Measurements from ENCODE around the gene SOX4.

The SOX4 gene

DNA sequence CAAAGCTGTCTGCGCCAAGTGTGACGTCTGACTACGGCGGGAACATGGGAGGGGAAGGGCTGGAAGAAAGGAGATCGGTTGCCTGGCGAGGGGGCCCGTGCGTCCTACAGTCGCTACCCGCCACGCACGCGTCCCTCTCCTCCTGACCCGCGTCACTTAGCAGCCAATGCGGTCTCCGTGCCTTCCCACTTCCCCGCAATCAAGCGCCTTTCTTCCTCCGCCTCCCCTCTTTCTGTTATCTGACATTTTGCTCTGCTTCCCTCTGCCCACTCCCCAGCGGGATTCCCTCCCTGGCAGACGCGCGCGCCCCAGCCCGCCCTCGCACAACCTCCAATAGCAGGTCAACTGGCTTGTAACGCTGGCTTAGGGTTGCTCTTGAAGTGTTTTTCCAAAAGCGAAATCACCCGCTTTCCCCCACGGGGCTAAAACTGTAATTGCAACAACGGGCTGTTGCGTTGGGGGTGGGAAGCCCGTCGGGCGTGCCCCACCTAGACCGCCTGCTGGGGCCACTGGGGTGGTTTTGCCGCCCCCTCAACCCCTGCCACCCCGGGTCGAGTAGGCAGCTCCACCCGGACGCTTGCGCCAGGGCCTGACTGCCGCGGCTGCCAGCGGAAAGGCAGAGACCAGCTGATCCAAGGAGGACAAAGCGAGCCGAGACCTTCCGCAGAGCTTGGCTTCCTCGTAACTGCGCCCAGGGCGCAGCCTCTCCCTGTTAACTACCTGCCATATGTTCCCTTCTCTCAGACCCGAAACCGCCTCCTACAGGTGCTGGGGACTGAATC is 6.2 kb upstream of the SOX4 start:
- in situ Hi-C loops (cut with MboI; ENCODE audit: low sequenced_read_pairs, unreplicated experiment): loop anchor here (10.0 to 25.0 kb wide), 3 partner anchors 650 to 1023 kb away; no protein-coding TSS in a partner anchor
- TF ChIP-seq, protein P1, sequence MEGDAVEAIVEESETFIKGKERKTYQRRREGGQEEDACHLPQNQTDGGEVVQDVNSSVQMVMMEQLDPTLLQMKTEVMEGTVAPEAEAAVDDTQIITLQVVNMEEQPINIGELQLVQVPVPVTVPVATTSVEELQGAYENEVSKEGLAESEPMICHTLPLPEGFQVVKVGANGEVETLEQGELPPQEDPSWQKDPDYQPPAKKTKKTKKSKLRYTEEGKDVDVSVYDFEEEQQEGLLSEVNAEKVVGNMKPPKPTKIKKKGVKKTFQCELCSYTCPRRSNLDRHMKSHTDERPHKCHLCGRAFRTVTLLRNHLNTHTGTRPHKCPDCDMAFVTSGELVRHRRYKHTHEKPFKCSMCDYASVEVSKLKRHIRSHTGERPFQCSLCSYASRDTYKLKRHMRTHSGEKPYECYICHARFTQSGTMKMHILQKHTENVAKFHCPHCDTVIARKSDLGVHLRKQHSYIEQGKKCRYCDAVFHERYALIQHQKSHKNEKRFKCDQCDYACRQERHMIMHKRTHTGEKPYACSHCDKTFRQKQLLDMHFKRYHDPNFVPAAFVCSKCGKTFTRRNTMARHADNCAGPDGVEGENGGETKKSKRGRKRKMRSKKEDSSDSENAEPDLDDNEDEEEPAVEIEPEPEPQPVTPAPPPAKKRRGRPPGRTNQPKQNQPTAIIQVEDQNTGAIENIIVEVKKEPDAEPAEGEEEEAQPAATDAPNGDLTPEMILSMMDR (IDR thresholded peaks at IDR 0.05; ENCODE audit: borderline replicate concordance, control extremely low read depth, extremely low read depth, insufficient read depth, missing control alignments): no peak
- peak; percentile 34 for DNase-seq (ENCODE audit: low spot score)

DNA sequence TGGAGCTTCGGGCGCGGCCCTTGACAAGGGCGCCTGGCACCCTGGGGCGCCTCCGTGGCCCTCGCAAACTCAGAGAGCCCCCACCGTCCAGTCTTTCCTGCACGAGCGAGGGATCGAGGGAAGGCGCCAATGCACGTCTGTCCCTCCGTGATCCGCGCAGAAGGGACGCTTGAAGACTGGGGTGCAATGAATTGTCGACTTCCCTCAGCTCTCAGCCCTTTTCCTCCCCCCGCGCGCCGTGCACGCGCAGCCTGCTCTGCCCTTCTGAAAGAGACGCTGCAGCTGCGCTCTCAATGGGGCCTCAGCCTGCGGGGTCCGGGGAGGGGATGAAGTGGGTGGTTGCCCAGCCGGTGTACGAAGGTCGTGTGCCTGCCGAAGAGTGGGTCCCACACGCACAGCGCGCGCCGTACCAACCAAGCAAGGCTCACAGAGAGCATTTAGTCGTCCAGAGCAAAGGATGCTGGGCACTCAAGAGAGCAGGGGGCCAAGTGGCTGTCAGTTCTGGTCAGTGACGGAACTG is 5.5 kb upstream of the SOX4 start:
- in situ Hi-C loops (cut with MboI; ENCODE audit: low sequenced_read_pairs, unreplicated experiment): loop anchor here (10.0 to 25.0 kb wide), 3 partner anchors 651 to 1023 kb away; no protein-coding TSS in a partner anchor
- TF ChIP-seq, protein P1 (IDR thresholded peaks at IDR 0.05; ENCODE audit: borderline replicate concordance, control extremely low read depth, extremely low read depth, insufficient read depth, missing control alignments): no peak
- DNase-seq (ENCODE audit: low spot score): peak; percentile 61

DNA sequence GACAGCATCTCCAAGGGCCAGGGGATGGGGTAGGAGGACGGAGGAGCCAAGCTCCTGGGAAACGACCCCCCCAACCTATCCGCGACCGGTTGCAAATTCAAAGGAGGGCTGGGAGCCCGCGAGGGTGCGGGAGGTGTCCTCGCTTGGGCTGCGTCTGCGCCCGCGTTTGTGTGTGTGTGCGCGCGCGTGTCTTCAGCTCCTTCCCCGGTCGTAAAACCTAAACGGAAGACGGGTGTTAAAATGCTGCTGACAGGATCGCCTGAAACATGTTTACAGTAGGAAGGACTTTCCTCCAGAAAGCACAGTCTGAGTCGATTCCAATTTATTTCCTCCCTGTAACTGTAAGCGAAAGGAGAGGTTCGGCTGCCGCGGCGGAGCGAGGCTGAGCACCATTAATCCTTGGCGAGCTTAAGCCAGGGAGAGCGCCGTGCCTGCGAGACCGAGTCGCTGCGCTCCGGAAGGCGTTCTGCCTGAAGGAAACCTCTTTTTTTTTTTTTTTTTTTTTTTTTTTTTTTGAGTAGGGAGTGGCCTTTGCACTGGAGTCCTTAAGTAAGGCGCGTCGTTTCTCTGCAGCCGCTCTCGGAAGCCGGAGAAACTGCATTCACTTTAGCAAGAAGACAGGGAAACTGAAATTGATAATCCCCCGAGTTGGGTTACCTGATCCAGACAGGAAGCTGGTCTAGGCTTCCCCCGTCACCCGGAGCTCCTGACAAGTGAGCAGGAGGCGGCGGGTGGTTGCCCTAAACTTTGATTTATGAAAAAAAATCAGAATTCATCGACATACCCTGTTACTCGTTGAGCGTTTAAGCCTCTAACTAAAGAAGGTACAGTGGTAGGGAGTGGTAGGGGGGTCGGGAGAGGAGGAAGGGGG is 4.8 kb upstream of the SOX4 start:
- in situ Hi-C loops (cut with MboI; ENCODE audit: low sequenced_read_pairs, unreplicated experiment): loop anchor here (10.0 to 25.0 kb wide), 3 partner anchors 651 to 1024 kb away; no protein-coding TSS in a partner anchor
- TF ChIP-seq, protein P1 (IDR thresholded peaks at IDR 0.05; ENCODE audit: borderline replicate concordance, control extremely low read depth, extremely low read depth, insufficient read depth, missing control alignments): no peak
- DNase-seq (ENCODE audit: low spot score): peak; percentile 72

DNA sequence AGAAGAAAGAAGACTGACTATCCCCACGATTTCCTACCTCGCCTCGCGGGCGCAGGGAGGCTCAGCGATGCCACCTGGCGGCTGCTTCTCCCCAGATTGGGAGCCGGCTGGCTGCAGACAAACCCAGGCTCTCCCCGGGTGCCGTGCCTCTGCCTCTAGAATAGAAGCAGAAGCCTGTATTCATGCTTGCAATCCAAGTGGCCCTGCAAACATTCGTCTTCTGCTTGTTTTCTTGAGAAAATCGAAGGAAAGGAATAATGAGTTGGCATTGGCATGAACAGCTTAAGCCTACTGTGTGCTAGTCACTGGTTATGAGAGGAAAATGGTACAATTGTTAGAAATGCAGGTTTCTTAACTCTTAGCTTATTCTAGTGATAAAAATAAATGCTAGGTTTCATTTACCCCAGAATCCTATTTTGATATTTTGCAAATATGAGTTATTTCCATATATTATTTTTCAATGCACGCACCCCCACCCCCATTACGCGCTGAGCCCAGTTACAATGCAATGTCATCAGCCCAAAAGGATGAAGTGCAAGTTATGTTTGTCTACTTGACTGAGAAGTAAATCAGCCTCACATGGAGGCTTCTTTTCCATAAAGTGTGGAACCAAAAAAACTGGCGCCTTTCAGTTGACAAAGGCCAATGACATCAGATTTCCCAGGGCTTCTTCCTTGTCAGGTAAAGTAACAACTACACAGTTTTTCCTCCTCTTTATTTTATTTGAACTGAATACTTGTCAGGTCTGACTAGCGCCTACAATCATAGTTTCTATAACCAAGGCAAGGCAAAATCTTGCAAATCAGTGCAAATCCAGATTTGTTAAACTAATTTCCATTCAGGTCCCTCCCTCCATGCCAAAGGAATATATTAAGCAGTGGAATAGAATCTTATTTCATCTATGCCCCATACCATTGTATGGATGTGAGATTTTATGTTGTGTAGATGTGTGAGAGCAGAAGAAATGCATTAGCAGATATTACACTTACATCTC is 3.9 kb upstream of the SOX4 start:
- peak; percentile 81 for DNase-seq (ENCODE audit: low spot score)
- TF ChIP-seq, protein P1 (IDR thresholded peaks at IDR 0.05; ENCODE audit: borderline replicate concordance, control extremely low read depth, extremely low read depth, insufficient read depth, missing control alignments): peak; percentile 89
- in situ Hi-C loops (cut with MboI; ENCODE audit: low sequenced_read_pairs, unreplicated experiment): loop anchor here (10.0 to 25.0 kb wide), 3 partner anchors 652 to 1025 kb away; no protein-coding TSS in a partner anchor

DNA sequence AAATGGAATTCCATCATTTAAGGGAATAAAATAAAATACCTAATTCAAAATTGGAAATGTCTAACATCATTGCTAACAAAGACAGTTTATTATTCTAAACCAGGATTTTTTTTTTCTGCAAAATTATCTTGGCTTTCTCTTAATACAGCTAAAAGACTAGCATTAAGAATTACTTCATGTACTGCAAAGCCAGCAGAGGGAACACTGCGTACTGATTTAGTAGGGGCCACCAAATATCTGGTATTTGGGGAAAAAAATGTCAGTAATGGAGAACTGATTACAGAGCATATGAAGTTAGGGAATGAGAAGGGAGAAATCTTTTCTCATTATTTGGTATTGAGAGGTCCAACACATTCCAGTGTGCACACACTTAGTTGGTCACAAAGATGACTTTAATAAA is 3.2 kb upstream of the SOX4 start:
- in situ Hi-C loops (cut with MboI; ENCODE audit: low sequenced_read_pairs, unreplicated experiment): loop anchor here (25.0 kb wide), 2 partner anchors 653 to 728 kb away; no protein-coding TSS in a partner anchor
- DNase-seq (ENCODE audit: low spot score): no peak

More for the DNA sequence above, 3.2 kb upstream of the SOX4 start:
- TF ChIP-seq, protein P1 (IDR thresholded peaks at IDR 0.05; ENCODE audit: borderline replicate concordance, control extremely low read depth, extremely low read depth, insufficient read depth, missing control alignments): no peak
